ENCODE measurements around the gene CLRN1.

- TF ChIP-seq POLR2A (IDR thresholded peaks at IDR 0.05) (no peak), POLR2AphosphoS5 (IDR thresholded peaks at IDR 0.05) (no peak)
Measured at GRCh38 chr3:151015767-151016477, 43.4 kb upstream of the CLRN1 start.
